ENCODE results near the gene TPPP2. TPM values are rescaled to one million over a fixed set of nuclear protein-coding genes. Genes with fewer than 3 reads are reported as not detected.
A peak's percentile ranks its signal among the peaks of the same experiment; 100 is the strongest.

TPPP2 gene
- total RNA-seq, 6 donors from 2014 or later, result not detected

GRCh38 chr14:21057803-21058675 lies 28.0 kb downstream of the TPPP2 start, which contains the start of gene RNASE8:
RNASE8 (plus strand) TSS chr14:21057822; CDS start chr14:21057893, 71 bp downstream.
- H3K27ac ChIP-seq, result peak within 1 kb of the TSS in 1 of 4 donors; percentile 27
- DNase-seq, result no peak
- ATAC-seq (ENCODE audit: low FRiP score in 2 of 2), result no peak
- peaks cover 0 to 10% (median 3%) of the 10 kb centered on the region in 4 donors for H3K4me1 ChIP-seq
- H3K9me3 ChIP-seq, result no peaks in the 10 kb centered on the region
- no peak within 1 kb of the TSS for H3K4me3 ChIP-seq
- WGBS, 2 donors, result 78 to 80% methylated on average over 6 to 8 of the region's 8 CpGs
- H3K27me3 ChIP-seq, result no peaks in the 10 kb centered on the region
- H3K36me3 ChIP-seq, result no peaks in the 10 kb centered on the region
- TF ChIP-seq POLR2AphosphoS5 (IDR thresholded peaks at IDR 0.05), result no peak
- no peak for TF ChIP-seq POLR2A (IDR thresholded peaks at IDR 0.05)
- no peak for TF ChIP-seq EP300 (IDR thresholded peaks at IDR 0.05)
- no peak for TF ChIP-seq CTCF (IDR thresholded peaks at IDR 0.05)

GRCh38 chr14:21058903-21059302 lies 28.9 kb downstream of the TPPP2 start:
- no peak overlapping the region for H3K4me3 ChIP-seq
- no peaks in the 10 kb centered on the region for H3K36me3 ChIP-seq
- peaks cover 0 to 6% (median 2%) of the 10 kb centered on the region in 4 donors for H3K4me1 ChIP-seq
- no peaks in the 10 kb centered on the region for H3K9me3 ChIP-seq
- no peak for DNase-seq
- WGBS, 2 donors, result 98 to 100% methylated on average over 4 of the region's 5 CpGs
- H3K27me3 ChIP-seq, result no peaks in the 10 kb centered on the region
- no peak for TF ChIP-seq POLR2A (IDR thresholded peaks at IDR 0.05)
- no peak for TF ChIP-seq POLR2AphosphoS5 (IDR thresholded peaks at IDR 0.05)
- TF ChIP-seq CTCF (IDR thresholded peaks at IDR 0.05), result no peak
- TF ChIP-seq EP300 (IDR thresholded peaks at IDR 0.05), result no peak
- H3K27ac ChIP-seq, result no peak overlapping the region
- no peak for ATAC-seq (ENCODE audit: low FRiP score in 2 of 2)

GRCh38 chr14:21059842-21060613 lies 30.0 kb downstream of the TPPP2 start:
- Histone ChIP-seq H3K4me1 (peaks cover 0 to 5% (median 0%) of the 10 kb centered on the region in 4 donors), H3K9me3 (no peaks in the 10 kb centered on the region), H3K27ac (no peak overlapping the region), H3K27me3 (no peaks in the 10 kb centered on the region), H3K4me3 (no peak overlapping the region), H3K36me3 (no peaks in the 10 kb centered on the region)
- 77 to 82% methylated on average over 8 of the region's 8 CpGs for WGBS, 2 donors
- TF ChIP-seq POLR2AphosphoS5 (IDR thresholded peaks at IDR 0.05) (no peak), POLR2A (IDR thresholded peaks at IDR 0.05) (no peak), EP300 (IDR thresholded peaks at IDR 0.05) (no peak), CTCF (IDR thresholded peaks at IDR 0.05) (no peak)
- ATAC-seq (ENCODE audit: low FRiP score in 2 of 2) (no peak), DNase-seq (no peak)

- ATAC-seq (ENCODE audit: low FRiP score in 2 of 2) (no peak), DNase-seq (no peak)
- WGBS, 2 donors, result 75 to 83% methylated on average over 13 of the region's 13 CpGs
- no peaks in the 10 kb centered on the region for H3K27me3 ChIP-seq
- H3K4me3 ChIP-seq, result no peak overlapping the region
- H3K36me3 ChIP-seq, result no peaks in the 10 kb centered on the region
- H3K27ac ChIP-seq, result no peak overlapping the region
- TF ChIP-seq POLR2A (IDR thresholded peaks at IDR 0.05) (no peak), EP300 (IDR thresholded peaks at IDR 0.05) (no peak), CTCF (IDR thresholded peaks at IDR 0.05) (no peak), POLR2AphosphoS5 (IDR thresholded peaks at IDR 0.05) (no peak)
- H3K4me1 ChIP-seq, result peaks cover 0 to 5% (median 0%) of the 10 kb centered on the region in 4 donors
- H3K9me3 ChIP-seq, result no peaks in the 10 kb centered on the region
Observed at GRCh38 chr14:21060614-21061346, 30.8 kb downstream of the TPPP2 start.
